ENCODE results near the gene PEAK1.

The PEAK1 gene

DNA sequence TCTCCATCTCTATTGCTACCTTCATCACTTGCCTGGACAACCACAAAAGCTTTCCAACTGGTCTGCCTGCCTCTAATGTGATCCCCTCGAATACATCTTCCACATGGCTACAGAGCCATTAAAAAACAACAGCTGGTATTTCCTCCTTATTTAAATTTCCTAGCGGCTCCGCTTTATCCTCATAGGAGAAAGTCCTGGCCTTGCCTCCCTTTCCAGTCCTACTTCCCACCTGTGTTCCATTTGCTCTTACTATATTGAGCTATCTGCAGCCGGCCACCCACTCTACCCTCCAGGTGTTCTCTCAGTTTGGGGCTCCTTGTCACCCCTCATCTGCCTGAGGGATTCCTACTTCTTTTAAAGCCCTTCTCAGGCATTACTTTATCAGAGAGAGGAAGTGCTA lies 299.3 kb downstream of the PEAK1 start:
- DNase-seq, result no peak

DNA sequence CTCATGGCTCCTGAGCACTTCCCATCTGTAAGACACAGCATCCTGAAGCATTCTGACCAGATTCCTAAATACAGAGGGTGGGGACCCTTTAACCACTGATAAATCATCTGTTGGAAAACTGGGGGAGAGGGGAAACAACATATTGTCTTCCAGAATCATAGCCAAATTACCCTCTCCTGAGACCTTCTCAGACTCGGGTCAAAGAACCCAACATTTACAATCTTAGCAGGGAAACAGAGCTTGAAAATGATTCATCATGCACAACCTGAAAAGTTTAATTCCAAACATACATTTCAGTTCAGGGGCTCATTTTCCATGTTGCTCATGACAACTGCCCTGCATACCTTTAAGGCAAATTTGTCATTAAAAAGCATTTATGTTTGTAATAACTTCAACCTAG lies 300.5 kb downstream of the PEAK1 start:
- DNase-seq, result no peak

DNA sequence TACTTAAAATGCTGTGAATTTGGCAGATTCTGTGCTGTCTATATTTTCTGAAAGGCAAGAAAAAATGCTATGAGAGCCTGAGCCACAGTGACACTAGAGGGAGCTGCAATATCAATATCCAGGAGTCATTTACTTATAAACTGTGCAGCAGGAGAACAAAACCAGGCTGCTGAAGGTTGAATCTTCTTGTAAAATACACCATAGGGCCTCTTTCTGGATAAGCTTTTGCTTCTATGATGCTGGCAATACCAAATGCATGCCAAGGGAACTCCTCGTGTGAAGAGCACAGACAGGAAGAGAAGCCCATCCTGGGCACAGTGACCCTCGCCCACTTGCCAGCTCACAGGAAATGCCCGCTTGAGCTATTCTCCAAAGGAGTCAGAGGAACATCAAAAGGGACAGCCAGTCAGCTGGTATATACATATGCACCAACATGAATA lies 301.0 kb downstream of the PEAK1 start:
- no peak for DNase-seq

DNA sequence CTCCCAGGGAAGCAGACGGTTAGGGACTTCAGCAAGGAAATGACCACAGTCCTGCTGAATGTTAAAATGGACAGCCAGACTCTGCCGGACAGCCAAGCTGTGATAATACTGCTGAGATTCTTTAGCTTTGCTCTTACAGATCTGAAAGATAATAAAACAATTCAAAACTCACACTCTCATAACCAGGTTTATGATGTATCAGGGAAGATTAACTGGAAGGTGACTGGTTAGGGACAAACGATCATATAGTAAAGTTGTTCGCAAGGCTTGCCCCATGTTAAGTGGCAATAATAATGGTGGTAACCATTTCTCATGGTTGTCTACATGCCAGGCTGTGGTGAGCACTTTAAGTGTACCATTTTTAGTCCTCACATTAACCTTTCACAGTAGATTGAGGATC lies 304.7 kb downstream of the PEAK1 start:
- no peak for DNase-seq

DNA sequence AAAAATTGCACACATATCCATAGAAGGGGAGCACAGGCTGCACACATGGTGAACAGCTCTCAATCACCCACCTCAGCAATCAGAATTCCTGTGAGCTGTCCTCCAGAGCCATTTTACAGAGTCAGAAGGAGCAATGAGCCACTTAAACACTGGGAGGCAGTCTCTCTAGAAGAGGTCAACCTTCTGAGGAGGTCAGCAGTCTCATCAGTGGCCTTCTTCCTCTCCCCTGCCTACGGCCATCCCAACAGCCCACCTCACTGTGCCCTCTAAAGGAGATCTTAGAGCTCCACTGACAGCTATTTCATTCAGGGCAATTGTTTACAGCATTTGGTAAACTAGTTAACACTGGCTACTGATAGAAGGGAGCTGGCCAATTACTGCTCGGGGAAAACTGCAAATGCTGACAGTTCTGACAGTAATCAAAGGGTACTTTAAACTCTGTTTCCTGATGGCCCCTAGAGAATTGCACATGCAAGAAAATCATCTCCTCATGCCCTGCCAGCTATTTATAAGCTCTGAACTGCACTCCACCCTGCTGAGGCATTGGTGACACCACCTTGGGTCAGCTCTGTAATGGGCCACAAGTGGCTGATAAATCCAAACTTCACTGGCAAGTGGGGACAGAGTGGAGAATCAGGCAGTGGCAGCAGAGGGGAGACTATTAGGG lies 306.9 kb downstream of the PEAK1 start:
- DNase-seq, result no peak

DNA sequence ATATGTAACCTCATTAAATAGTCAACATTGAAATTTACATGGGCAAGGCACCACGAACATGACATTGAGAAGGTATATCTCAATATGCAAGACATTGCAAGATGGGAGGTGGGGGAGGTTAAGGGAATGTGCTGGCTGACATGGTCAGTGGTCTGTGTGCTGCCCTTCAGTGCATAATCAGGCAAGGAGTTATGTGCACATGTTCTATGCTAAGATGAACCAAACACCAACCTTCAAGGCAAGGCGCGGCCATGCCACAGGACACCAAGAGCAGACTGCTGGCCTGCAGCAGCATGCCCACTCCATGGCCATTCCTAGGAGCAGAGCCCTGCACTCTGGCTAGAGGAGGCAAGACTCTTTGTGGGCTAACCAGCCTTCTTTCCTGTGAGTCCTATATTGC lies 308.1 kb downstream of the PEAK1 start:
- DNase-seq, result no peak

DNA sequence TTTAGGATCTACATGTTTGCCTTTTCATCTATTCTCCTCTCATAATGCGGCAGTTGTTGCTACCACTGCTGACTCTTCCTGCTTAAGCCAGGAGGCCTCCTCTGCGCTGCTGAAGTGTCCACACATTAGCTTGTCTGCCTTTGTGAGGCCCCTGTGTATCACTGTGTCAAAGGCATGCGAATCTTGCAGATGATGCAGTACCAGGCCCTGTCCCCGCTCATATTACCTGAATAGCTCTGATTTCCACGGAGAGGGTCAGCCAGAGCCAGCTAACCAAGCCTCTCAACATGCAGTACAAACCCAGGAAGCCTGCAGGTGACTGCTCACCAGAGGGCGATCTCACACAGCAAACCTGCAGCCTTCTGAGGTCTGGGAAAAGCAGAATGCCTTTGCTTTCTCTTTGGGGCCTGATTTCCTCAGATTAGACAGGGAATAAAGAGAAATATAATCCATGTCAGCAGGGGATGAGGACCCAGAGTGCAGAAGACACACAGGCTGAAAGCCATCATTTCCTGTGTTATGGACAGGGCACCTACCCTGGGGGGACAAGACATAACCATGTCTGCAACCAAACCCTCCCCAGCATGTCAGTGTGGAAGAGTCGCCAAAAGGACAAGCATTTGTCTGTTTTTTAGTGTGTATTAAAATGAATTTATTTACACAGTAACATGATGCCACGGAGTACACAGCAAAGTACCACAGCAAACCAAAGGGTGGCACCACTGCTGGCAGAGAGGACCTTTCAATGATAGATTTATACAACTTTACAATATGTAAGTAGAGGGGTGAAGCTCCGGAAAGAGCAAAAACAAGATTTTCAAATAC lies 312.2 kb downstream of the PEAK1 start:
- DNase-seq, result peak; percentile 2

DNA sequence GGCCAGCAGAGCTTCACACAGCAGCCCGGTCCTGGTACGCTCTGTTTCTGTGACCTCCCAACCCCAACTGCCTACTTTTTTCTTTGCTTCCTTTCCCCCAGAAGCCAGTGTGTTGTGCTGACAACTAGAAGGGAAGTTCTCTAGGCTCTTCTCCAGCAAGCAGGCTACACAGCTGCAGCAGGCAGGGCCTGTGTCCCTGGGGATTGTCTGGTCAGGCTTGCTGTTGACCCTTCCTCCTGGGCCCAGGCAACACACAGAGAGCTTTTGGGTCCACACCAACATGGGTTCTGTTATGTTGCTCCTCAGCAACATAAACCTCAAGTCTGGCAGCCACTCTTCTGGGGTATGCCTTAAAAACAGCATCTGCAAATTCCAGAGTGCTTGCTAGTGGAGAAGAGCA lies 312.8 kb downstream of the PEAK1 start:
- no peak for DNase-seq

DNA sequence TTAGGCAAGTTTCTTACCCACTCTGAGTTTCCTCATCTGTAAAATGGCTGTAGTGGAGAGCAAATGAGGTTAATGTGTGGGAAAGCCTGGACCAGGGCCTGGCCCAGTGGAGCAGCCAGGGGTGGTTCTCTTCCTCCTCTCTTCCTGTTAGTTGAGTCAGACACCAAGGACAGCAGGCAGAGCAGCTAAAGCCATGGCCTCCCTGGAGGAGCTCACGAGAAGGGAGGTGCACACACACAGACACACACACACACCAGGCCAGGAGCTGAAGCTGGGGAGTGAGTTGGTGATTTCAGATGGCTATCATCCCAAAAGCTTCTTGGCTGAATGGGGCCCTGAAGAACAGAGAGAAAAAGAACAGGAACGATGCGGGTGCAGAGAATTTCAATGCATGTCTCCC lies 315.7 kb downstream of the PEAK1 start:
- DNase-seq, result no peak

DNA sequence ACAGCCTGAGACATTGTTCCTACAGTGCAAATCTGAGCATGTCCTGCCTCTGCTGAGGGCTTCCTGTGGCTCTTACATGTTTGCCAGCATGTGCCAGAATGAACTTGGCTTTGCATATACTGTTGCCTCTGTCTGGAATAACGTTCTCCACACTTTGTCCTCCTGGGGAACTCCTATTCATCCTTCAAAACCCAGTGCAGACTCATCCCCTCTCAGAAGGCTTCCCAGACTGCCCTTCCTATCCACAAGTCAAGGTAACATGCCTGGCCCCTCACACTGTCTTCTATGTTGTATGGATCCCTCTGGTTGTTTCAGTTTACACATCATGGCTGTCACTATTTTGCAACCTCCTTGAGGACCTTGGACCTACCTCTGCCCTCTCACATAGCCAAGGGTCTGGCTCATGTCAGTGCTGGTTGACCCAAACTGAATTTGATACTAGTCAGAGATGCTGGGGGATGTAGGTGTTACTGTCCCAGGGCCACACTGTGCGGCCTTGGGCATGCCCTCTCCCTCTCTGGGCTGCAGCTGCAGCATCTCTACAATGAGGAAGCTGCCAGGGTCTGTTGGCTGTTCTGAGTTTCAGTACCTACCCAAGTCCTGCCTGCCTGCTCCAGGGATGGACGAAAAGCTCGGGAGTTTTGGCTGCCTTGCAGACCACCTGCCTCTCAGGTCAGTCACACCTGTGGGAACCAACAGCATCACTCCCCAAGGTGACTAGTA lies 320.0 kb downstream of the PEAK1 start:
- DNase-seq, result no peak

DNA sequence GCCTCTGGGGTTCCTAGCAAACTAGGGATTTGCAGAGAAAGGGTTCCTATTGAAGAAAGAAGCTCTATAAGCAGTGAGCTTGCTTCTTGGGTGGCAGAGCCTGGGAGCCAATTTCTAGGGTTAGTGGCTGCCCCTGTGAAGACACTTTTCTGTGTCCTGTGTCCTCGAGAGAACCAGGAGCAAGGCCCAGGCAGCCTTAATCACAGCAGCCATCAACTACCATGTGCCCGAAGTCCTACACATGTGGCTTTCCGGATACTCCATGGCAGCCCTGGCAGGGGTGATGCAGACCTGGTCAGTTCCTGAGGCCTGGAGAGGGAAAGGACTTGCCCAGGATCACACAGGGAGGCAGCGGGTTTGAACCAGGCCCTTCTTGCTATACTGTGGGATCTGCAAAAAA lies 321.3 kb downstream of the PEAK1 start:
- no peak for DNase-seq

DNA sequence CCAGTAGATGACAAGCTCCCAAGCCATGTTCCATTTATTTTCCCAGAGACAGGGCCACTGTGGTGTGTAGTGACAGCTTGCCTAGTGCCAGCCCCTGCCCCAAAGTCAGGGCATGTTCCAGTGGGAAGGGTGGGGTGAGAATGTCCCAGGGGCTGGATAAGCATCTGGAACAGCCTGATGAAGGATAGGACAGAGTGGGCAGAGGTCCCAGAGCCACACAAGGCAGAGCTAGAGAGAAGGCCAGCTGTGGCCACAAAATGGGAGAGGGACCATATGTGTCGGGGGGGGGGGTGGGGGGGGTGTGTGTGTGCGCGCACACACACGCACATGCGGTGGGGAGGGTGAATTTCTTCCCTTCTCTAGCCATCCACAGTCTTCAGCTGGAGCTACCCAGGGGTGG lies 322.0 kb downstream of the PEAK1 start:
- no peak for DNase-seq

DNA sequence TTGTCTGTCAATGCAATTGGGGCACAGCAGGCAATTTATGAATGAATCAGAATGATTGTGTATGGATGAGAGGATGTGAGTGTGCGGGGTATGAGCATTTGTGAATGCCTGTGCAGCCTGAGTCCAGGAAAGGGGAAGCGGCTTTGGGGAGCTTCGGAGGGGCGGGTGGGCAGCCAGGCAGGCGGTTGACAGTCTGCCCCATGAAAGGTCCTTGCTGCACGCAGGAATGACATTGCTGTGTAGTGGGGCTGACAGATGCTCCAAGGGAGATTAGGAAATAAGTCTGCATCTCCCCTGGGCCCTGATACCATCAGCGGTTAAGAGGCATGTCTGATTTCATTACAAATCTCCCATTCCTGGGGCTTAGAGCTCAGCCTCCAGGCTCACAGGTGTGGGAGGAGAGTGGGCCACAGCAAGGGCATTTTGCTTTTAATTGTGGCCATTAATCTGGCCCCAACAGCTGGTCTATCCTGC lies 322.6 kb downstream of the PEAK1 start:
- no peak for DNase-seq

DNA sequence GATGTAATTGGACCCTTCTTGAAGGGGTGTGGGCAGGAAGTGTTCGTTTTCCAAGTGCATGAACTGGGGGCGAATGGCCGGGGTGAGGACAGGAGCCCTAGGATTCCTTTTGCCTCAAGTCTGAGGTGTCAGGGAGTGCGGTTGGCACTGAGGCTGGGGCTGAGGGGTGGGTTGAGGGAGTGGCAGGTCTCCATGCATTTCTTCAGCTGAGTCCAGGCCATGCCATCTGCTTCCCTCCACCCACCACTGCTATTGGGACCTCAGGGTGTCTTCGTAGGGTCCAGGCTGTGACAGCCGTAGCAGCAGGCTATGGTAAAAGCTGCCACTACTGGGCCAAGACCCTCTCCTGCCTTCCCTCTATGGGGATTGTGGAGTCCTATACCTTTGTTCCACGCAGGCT lies 323.4 kb downstream of the PEAK1 start:
- DNase-seq, result no peak

DNA sequence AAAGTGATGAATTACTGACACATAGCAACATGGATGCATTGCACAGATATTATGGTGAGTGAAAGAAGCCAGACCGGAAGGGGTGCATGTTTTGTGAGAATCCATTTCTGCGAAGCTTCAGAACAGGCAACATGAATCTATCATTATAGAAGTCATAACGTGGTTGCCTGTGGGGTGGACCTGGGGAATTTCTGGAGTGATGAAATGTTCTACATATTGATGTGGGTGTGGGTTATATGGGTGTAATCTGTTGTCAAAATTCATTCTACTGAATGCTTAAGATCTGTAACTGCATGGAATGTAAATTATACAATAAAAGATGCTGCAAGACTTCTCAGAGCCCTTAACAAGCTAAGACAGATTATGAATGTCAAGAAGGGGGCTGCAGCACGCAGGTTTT lies 323.8 kb downstream of the PEAK1 start:
- DNase-seq, result no peak

DNA sequence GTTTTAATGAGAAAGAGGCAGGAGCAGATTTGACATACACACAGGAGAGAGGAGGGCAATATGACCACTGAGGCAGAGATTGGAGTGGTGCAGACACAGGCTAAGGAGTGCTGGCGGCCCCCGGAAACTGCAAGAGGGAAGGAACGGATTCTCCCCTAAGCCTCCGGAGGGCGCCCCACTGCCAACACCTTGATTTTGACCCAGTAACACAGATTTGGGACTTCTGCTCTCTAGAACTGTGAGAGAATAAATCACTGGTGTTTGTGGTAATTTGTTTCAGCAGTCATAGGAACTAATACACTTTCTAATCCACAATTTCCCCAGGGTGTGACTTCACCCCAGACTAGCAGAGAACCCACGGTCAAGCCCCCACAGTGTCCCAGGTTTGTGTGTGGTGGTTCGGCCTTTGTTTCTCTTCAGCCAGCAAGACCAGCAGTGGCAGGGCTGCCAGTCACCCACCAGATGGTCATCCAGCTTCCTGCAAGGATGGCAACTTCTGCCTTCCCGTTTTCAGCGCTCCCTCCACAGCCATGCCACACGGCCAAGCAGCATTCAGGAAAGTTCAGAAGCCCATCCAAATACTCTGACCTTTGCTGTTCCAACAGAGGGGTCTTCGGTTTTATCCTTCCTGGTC lies 325.4 kb downstream of the PEAK1 start:
- DNase-seq, result no peak

DNA sequence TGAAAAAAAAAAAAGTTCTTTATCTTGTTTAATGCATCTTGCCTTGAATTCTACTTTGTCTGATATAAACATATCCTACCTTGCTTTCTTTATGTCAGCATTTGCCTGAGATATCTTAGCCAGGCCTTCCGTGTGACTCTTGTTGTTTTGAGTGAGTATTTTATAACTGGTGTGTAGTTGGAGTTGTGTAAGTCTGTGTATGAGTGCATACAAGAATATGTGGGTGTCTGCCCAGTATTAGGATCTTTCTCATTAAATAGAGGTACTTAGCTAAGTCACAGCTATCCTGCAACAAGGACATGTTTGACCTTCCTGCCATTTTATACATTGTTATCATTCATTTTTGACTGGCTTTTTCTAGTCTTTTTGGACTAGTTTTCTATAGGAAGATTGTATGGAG lies 326.5 kb downstream of the PEAK1 start:
- no peak for DNase-seq

DNA sequence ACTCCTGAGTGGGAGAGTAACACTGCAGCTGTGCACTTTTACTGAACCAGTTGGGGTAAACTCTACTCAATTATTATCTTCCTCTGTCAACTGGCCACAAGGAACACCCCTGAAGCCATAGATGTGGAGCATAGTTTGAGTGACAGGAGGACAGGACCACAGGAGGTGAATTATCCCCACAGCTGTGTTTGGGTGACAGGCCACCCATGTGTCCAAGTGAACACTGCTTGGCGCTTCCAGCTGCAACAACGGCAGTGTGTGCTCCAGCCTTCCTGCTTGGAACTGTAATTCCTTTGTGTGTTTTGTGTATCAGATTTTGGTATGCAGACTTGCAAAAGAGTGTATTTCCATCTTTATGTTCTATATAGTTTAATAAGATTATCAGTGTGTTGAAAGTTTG lies 328.8 kb downstream of the PEAK1 start:
- no peak for DNase-seq

DNA sequence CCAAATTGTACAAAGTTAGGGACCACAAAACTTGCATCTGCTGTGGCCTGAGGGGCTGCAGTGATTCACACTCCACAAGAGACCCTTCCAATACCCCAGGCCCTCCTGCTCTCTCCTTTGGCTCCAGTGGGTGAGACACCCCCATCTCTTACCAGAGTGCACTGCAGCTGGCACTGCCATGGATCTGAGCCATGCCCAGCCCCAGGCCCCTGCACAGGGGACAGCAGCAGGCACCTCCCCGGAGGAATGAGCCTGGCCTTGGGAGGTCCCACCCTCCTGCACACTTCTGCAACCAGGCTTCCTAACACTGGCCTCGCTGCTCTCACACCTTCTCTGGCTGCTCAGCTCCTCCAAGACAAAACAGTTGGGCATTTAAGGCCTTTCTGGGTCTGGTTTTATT lies 332.7 kb downstream of the PEAK1 start:
- no peak for DNase-seq

DNA sequence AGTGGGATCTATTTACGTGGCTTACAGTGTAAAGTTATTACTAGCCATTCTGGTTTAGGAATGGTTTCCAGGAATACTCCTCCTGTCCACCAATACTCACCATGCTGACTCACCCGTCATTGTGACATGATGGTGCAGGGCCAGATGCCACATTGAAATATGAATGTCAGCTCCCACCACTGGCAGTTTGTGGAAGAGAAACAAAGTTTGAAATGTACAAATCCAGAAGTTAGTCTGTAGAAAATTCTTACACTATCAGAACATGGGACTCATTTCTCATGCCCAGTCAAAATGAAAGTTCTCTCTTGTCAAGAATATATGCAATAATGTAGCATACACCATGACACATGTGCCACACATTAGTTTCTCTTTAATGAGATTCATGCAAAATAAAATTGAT lies 334.6 kb downstream of the PEAK1 start:
- no peak for DNase-seq

DNA sequence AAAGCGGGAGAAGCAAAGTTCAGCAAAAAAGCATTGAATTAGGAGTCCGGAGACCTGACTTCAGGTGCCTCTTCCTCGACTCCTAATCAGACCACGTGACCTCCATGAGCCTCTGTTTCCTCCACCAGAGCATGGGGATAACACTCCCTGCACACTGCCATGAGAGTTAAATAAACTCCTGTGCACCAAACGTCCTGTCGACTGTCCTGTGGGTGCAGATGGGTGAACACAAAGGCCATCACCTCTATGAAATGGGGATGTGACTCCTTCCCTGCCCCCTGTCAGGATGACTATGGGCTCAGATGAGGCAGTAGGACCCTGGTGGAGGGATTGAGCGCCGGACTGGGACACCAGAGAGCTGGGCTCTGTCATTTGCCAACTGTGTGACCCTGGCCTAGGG lies 335.5 kb downstream of the PEAK1 start:
- no peak for DNase-seq

DNA sequence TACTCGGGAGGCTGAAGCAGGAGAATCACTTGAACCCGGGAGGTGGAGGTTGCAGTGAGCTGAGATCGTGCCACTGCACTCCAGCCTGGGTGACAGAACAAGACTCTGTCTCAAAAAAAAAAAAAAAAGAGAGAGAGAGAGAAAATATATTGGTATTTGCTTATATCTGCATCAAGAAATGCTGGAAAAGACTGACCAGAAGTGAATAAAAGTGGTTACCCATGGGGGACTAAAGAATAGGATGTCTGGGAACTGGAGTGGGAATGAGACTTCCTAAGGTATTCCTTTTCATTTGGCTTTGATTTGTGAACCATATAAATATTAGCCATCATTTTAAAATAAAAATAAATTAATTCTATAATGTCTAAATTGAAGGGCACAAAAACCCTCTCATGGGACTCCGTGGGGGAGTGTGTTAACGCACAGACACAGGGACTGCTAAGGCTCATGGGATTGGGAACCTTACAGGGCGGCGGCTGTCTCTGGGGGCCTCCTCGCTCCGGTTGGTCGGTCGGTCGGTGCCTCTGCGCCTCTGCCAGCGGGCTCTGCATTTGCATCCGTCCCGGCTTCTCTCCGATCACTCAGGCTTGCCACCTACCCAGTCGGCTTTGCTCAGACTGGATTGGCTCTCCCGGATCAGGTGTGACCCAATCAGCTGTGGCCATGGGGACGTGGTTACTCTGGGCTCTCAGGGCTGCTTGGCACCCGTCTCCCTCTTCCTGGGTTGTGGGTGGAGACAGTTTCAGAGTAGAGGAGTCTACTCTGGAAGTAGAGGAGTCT lies 336.3 kb downstream of the PEAK1 start:
- peak; percentile 49 for DNase-seq

DNA sequence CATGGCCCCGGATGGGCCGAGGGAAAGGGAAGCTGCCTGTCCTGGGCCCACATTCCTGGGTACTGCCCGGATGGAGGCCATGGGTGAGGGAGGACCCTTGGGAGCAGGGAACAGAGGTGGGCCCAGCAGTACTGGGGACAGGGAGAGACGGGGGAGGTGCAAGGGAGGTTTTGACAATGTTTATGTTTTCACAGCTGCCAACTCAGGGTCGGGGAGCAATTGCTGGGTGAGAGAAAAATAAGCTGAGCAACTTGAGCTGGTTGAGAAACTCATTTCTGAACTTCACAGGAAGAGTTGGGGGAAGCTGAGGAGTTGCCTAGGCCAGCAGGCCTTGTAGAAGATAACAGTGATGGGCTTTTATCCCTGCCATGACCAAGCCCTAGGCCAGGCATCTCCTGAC lies 337.9 kb downstream of the PEAK1 start:
- no peak for DNase-seq
